Testis (tissue), 3 donors: ENCODE results near the gene GAGE10. TPM values are rescaled to one million over a fixed set of nuclear protein-coding genes. Genes with fewer than 3 reads are reported as not detected.
"Not testable (repeated sequence)": the region's sequence is repeated elsewhere in the genome, so short reads cannot be mapped to it uniquely, and the experiment has no call there.

Experiments
- DNase-seq: peaks from one replicate; pipeline ENCODE4 v3.0.0-alpha.2; 2019
- H3K27ac ChIP-seq, 2 donors: fragments of 200-600 bp; sonication (generic); one replicate each; pipeline ENCODE4 v1.5.1; 2019
- H3K27me3 ChIP-seq: fragments of 200-600 bp; sonication (generic); one replicate; pipeline ENCODE4 v1.5.1; 2019
- H3K36me3 ChIP-seq: fragments of 200-600 bp; sonication (generic); one replicate; pipeline ENCODE4 v1.5.1; 2017; ENCODE audit warnings: low read depth; ENCODE audit errors: missing control alignments
- H3K4me1 ChIP-seq: fragments of 200-600 bp; sonication (generic); one replicate; pipeline ENCODE4 v1.5.1; 2019
- H3K4me3 ChIP-seq, 2 donors: fragments of 200-600 bp; sonication (generic); one replicate each; pipeline ENCODE4 v1.5.1; 2017 to 2019
- H3K9me3 ChIP-seq: fragments of 200-600 bp; sonication (generic); one replicate; pipeline ENCODE4 v1.5.1; 2017
- WGBS, 2 donors: methylation state at CpG; one replicate each; pipeline ENCODE4 v1.1.5; 2018; 5-methylcytosine and 5-hydroxymethylcytosine counted together
- intact Hi-C: fragments of 100-400 bp; cut with DNase I; formaldehyde crosslinking; loops from one replicate; pipeline ENCODE4 v1.15.1; 2023; ENCODE audit warnings: low total_unique reads
- polyA plus RNA-seq: library from polyadenylated mRNA; stranded (reverse); fragments of 350-450 nt; fragmentation: Illumina TruSeq; extraction: RNeasy Lipid Tissue Mini Kit (QIAGEN cat#74804); gene quantifications from one replicate; pipeline ENCODE4 v1.2.3, GENCODE V29; 2014; ENCODE audit warnings: low read depth, low replicate concordance; ENCODE audit not compliant: insufficient read depth
- total RNA-seq, 2 donors: library from RNA; depleted of rRNA; stranded (reverse); fragments of >200 nt; gene quantifications; one replicate each; pipeline ENCODE4 v1.2.3, GENCODE V29; 2016

The GAGE10 gene
- total and polyA plus RNA-seq, 3 donors from 2014 or later: not detected

DNA sequence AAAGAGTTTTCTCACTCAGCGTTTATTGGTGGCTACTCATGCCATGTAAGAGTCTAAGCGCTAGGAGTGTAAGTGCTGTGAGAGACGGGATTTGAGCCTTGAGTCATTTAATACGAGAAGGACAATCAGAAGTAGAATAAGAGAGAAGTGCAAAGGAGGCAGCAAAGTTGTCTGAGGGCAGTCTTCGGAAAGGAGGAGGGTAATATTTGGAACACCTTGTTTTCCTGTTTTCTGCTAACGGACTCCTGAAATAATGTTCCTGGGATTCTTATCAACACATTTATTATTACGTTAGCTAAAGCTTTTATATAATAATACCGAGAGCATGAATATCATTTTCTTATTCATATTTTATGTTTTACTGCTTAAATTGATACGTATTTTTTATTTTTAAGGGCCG, 42.0 kb downstream of the GAGE10 start:
- H3K27ac ChIP-seq, H3K4me3 ChIP-seq, H3K9me3 ChIP-seq, DNase-seq, H3K27me3 ChIP-seq, intact Hi-C loops, H3K36me3 ChIP-seq, H3K4me1 ChIP-seq: not testable (repeated sequence)
- WGBS, 2 donors: 85 to 89% methylated on average over 8 of the region's 10 CpGs

DNA sequence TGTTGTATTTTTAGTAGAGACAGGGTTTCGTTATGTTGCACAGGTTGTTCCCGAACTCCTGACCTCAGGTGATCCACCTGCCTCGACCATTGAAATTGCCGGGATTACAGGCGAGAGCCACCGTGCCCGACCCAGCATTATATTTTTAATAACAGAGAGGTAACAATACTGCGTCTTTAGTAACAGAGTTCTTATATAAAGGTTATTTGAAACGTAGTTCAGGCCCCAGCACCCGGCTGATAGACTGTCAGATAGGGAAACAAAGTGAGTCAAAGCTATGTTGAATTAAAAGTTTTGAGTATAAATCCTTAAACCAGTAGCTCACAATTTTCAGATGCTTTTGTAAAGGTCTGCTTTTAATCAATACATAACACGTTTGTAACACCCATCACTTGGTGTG, 42.7 kb downstream of the GAGE10 start:
- H3K9me3 ChIP-seq, H3K4me3 ChIP-seq, H3K27ac ChIP-seq, H3K27me3 ChIP-seq, H3K36me3 ChIP-seq, intact Hi-C loops, H3K4me1 ChIP-seq: not testable (repeated sequence)
- peak; percentile 36 for DNase-seq
- WGBS, 2 donors: 88 to 92% methylated on average over 10 to 11 of the region's 11 CpGs

Other genes starting within 250 kb of the GAGE10 start
- 10 to 100 TPM; 11.0 to 11.2 TPM for gene CCDC120, start 244.6 kb upstream of the GAGE10 start, total RNA-seq
- gene CCDC120, start 244.6 kb upstream of the GAGE10 start, polyA plus RNA-seq: 7.5 TPM
- 10 to 100 TPM; 43.7 to 58.7 TPM for gene PRAF2, start 229.6 kb upstream of the GAGE10 start, total RNA-seq
- 60.9 TPM for gene PRAF2, start 229.6 kb upstream of the GAGE10 start, polyA plus RNA-seq
- gene WDR45, start 223.8 kb upstream of the GAGE10 start, total RNA-seq: 10 to 100 TPM; 43.2 to 52.0 TPM
- 27.1 TPM for gene WDR45, start 223.8 kb upstream of the GAGE10 start, polyA plus RNA-seq
- gene GPKOW, start 179.9 kb upstream of the GAGE10 start, total RNA-seq: 10 to 100 TPM; 19.6 to 24.8 TPM
- 17.9 TPM for gene GPKOW, start 179.9 kb upstream of the GAGE10 start, polyA plus RNA-seq
- 1 to 10 TPM; 1.1 to 3.1 TPM for gene MAGIX, start 140.9 kb upstream of the GAGE10 start, total RNA-seq
- gene MAGIX, start 140.9 kb upstream of the GAGE10 start, polyA plus RNA-seq: 0.90 TPM
- gene PLP2, start 131.7 kb upstream of the GAGE10 start, total RNA-seq: 10 to 100 TPM; 19.0 to 21.4 TPM
- gene PLP2, start 131.7 kb upstream of the GAGE10 start, polyA plus RNA-seq: 61.6 TPM
- gene PRICKLE3, start 117.3 kb upstream of the GAGE10 start, total RNA-seq: 1 to 10 TPM; 6.1 to 9.9 TPM
- gene PRICKLE3, start 117.3 kb upstream of the GAGE10 start, polyA plus RNA-seq: 2.7 TPM
- gene SYP, start 103.5 kb upstream of the GAGE10 start, total RNA-seq: 1 to 10 TPM; 1.7 to 3.4 TPM
- 2.5 TPM for gene SYP, start 103.5 kb upstream of the GAGE10 start, polyA plus RNA-seq
- gene CACNA1F, start 70.3 kb upstream of the GAGE10 start, total RNA-seq: under 1 TPM; 0.16 to 0.19 TPM
- gene CACNA1F, start 70.3 kb upstream of the GAGE10 start, polyA plus RNA-seq: 0.24 TPM
- gene CCDC22, start 68.2 kb upstream of the GAGE10 start, total RNA-seq: 10 to 100 TPM; 13.4 to 13.9 TPM
- 7.3 TPM for gene CCDC22, start 68.2 kb upstream of the GAGE10 start, polyA plus RNA-seq
- 1 to 10 TPM; 1.1 to 2.5 TPM for gene FOXP3, start 38.9 kb upstream of the GAGE10 start, total RNA-seq
- 2.2 TPM for gene FOXP3, start 38.9 kb upstream of the GAGE10 start, polyA plus RNA-seq
- gene PPP1R3F, start 33.9 kb upstream of the GAGE10 start, total RNA-seq: 10 to 100 TPM; 17.6 to 18.0 TPM
- gene PPP1R3F, start 33.9 kb upstream of the GAGE10 start, polyA plus RNA-seq: 7.6 TPM
- gene GAGE12J, start 18.4 kb downstream of the GAGE10 start, total RNA-seq: 1 to 10 TPM in 1 of 2 donors, not detected in 1; 8.5 TPM
- gene GAGE12J, start 18.4 kb downstream of the GAGE10 start, polyA plus RNA-seq: 14.2 TPM
- gene GAGE13, start 27.9 kb downstream of the GAGE10 start, total RNA-seq: 1 to 10 TPM; 2.0 to 5.1 TPM
- 15.5 TPM for gene GAGE13, start 27.9 kb downstream of the GAGE10 start, polyA plus RNA-seq
- not detected for gene GAGE12C, start 228.5 kb downstream of the GAGE10 start, total RNA-seq
- gene GAGE12C, start 228.5 kb downstream of the GAGE10 start, polyA plus RNA-seq: not detected
- not detected for gene GAGE12D, start 238.1 kb downstream of the GAGE10 start, total RNA-seq
- not detected for gene GAGE12D, start 238.1 kb downstream of the GAGE10 start, polyA plus RNA-seq
- 1 to 10 TPM in 1 of 2 donors, not detected in 1; 1.2 TPM for gene GAGE12E, start 247.6 kb downstream of the GAGE10 start, total RNA-seq
- gene GAGE12E, start 247.6 kb downstream of the GAGE10 start, polyA plus RNA-seq: 25.1 TPM